Ovary (tissue), 9 donors: Measurements from ENCODE around the gene PAF1. TPM values are rescaled to one million over a fixed set of nuclear protein-coding genes. Genes with fewer than 3 reads are reported as not detected.

ENCODE experiments used
- DNase-seq, 5 donors: peaks; one replicate each; pipeline ENCODE4 v3.0.0-alpha.2; 2019 to 2020
- H3K27ac ChIP-seq, 2 donors: fragments of 200-600 bp; one replicate each; pipeline versions ENCODE4 v1.5.1 to v1.8.0; 2019 to 2022
- H3K27me3 ChIP-seq: fragments of 200-600 bp; one replicate; pipeline ENCODE4 v1.8.0; 2022
- H3K36me3 ChIP-seq: fragments of 200-600 bp; sonication (generic); one replicate; pipeline ENCODE4 v1.5.1; 2019
- H3K4me1 ChIP-seq: one replicate; pipeline ENCODE4 v1.8.1; 2013; ENCODE audit warnings: mild to moderate bottlenecking, moderate library complexity; ENCODE audit not compliant: insufficient read depth
- H3K4me3 ChIP-seq: fragments of 200-600 bp; sonication (generic); one replicate; pipeline ENCODE4 v1.5.1; 2017
- H3K9me3 ChIP-seq, 2 donors: fragments of 200-600 bp in 1 of 2; sonication (generic) in 1 of 2; one replicate each; pipeline versions ENCODE4 v1.5.1 to v1.8.1; 2013 to 2019; ENCODE audit warnings: mild to moderate bottlenecking in 1 of 2, moderate library complexity in 1 of 2
- EP300 ChIP-seq: sonication (generic); formaldehyde crosslinking; IDR thresholded peaks from one replicate; pipeline ENCODE4 v1.6.1; 2017; ENCODE audit warnings: antibody characterized with exemption
- POLR2A ChIP-seq: fragments of 450-650 bp; IDR thresholded peaks from one replicate; pipeline ENCODE4 v1.6.1; 2017; ENCODE audit warnings: antibody characterized with exemption, mild to moderate bottlenecking, moderate library complexity
- WGBS, 3 donors: extraction: QIAGEN DNeasy Blood & Tissue Kit in 1 of 3; methylation state at CpG; one replicate each; pipeline versions ENCODE4 v1.1.5 to v1.1.7; 2013 to 2017; 5-methylcytosine and 5-hydroxymethylcytosine counted together
- intact Hi-C, 4 donors: fragments of 100-400 bp; cut with DNase I; formaldehyde crosslinking; loops; one replicate each; pipeline versions ENCODE4 v1.11.0 to v1.15.1; 2022 to 2023
- polyA plus RNA-seq, 2 donors: library from polyadenylated mRNA; stranded (reverse); fragments of 200-250 nt in 1 of 2; fragments of 350-450 nt in 1 of 2; fragmentation: Illumina TruSeq in 1 of 2; extraction: RNeasy Lipid Tissue Mini Kit (QIAGEN cat#74804) in 1 of 2; gene quantifications; one replicate each; pipeline ENCODE4 v1.2.3, GENCODE V29; 2013 to 2014
- total RNA-seq, 7 donors: library from RNA; depleted of rRNA in 2 of 7; stranded (reverse); fragments of >200 nt in 2 of 7; fragmentation: NEBNext Ultra II Directional in 3 of 7; extraction: Animal tissue kit (Norgen Biotek cat#: 25700) in 3 of 7; gene quantifications; one replicate each; pipeline versions ENCODE4 v1.1.0 to v1.2.4, GENCODE V29; 2016 to 2023
- TF ChIP-seq, protein P1 (sequence below), 3 donors: fragments of 450-650 bp in 2 of 3; fragments of 200-600 bp in 1 of 3; IDR thresholded peaks; one replicate each; pipeline versions ENCODE4 v1.5.1 to v1.8.0; 2016 to 2022; ENCODE audit warnings: antibody characterized with exemption in 3 of 3, mild to moderate bottlenecking in 1 of 3
- donor health status: DM: no; HTN: no; CAD: no; lungs with moderate emphysema.
- donor health status: DM: no; HTN: no; CAD: no.
- donor health status: Bipolar disorder and iron deficiency.
- donor health status: DM: yes; HTN: yes; CAD: no.
- donor health status: DM: no; HTN: no; CAD: no.
- donor health status: DM: yes; HTN: yes; CAD: no.

PAF1 gene
- total and polyA plus RNA-seq, 9 donors: 31.0 to 78.1 (median 50.2) TPM

GRCh38 chr19:39377373-39378362, 13.2 kb downstream of the PAF1 start:
- WGBS, 3 donors: 76 to 80% (median 77%) methylated on average over 18 of the region's 18 CpGs
- H3K36me3 ChIP-seq: no peaks in the 10 kb centered on the region
- intact Hi-C loops: no loop called here

GRCh38 chr19:39375929-39376328, 15.0 kb downstream of the PAF1 start:
- no peaks in the 10 kb centered on the region for H3K36me3 ChIP-seq
- H3K27me3 ChIP-seq: no peaks in the 10 kb centered on the region
- DNase-seq: no peak
- no peak overlapping the region for H3K4me3 ChIP-seq
- no peaks in the 10 kb centered on the region for H3K9me3 ChIP-seq
- H3K4me1 ChIP-seq: peaks cover 12% of the 10 kb centered on the region
- intact Hi-C loops: no loop called here
- H3K27ac ChIP-seq: no peak overlapping the region
- TF ChIP-seq EP300 (no peak), POLR2A (no peak)
- TF ChIP-seq, protein P1, sequence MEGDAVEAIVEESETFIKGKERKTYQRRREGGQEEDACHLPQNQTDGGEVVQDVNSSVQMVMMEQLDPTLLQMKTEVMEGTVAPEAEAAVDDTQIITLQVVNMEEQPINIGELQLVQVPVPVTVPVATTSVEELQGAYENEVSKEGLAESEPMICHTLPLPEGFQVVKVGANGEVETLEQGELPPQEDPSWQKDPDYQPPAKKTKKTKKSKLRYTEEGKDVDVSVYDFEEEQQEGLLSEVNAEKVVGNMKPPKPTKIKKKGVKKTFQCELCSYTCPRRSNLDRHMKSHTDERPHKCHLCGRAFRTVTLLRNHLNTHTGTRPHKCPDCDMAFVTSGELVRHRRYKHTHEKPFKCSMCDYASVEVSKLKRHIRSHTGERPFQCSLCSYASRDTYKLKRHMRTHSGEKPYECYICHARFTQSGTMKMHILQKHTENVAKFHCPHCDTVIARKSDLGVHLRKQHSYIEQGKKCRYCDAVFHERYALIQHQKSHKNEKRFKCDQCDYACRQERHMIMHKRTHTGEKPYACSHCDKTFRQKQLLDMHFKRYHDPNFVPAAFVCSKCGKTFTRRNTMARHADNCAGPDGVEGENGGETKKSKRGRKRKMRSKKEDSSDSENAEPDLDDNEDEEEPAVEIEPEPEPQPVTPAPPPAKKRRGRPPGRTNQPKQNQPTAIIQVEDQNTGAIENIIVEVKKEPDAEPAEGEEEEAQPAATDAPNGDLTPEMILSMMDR (IDR thresholded peaks at IDR 0.05): no peak

More at GRCh38 chr19:39377373-39378362, 13.2 kb downstream of the PAF1 start:
- no peaks in the 10 kb centered on the region for H3K9me3 ChIP-seq
- H3K27me3 ChIP-seq: no peaks in the 10 kb centered on the region
- no peak for TF ChIP-seq EP300
- no peak for TF ChIP-seq POLR2A
- TF ChIP-seq, protein P1 (IDR thresholded peaks at IDR 0.05): no peak
- DNase-seq: no peak
- H3K4me1 ChIP-seq: peaks cover 8% of the 10 kb centered on the region
- no peak overlapping the region for H3K4me3 ChIP-seq
- H3K27ac ChIP-seq: no peak overlapping the region

DNA sequence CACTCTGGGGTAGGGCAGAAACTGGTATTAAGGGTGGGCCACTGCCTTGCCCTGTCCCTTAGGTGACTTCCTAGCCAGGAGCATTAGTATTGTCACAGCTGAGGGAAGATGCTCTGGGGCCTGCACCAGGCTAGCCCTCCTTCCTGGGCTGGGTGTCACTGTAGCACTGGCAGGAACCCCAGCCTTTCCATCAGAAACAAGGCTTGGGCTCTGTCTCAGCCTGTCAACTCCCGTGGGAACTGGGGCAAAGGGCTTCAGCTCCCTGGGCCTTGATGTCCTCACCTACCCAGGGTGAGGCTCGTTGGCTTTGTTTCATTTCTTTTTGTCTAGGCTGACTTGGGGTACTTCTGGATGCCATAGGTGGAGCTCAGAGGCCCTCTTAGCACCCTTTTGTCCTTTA, 18.0 kb downstream of the PAF1 start:
- TF ChIP-seq, protein P1 (IDR thresholded peaks at IDR 0.05): no peak
- TF ChIP-seq POLR2A (no peak), EP300 (no peak)
- Histone ChIP-seq H3K36me3 (no peaks in the 10 kb centered on the region), H3K27ac (peak overlapping the region; percentile 46 to 86), H3K9me3 (no peaks in the 10 kb centered on the region), H3K4me1 (peaks cover 12% of the 10 kb centered on the region), H3K27me3 (no peaks in the 10 kb centered on the region), H3K4me3 (no peak overlapping the region)
- intact Hi-C loops: no loop called here
- DNase-seq: no peak
- WGBS, 3 donors: 17 to 31% (median 30%) methylated on average over 2 of the region's 2 CpGs

GRCh38 chr19:39372047-39372802, 18.7 kb downstream of the PAF1 start:
- no peak overlapping the region for H3K4me3 ChIP-seq
- H3K36me3 ChIP-seq: no peaks in the 10 kb centered on the region

More at GRCh38 chr19:39372047-39372802, 18.7 kb downstream of the PAF1 start:
- no peaks in the 10 kb centered on the region for H3K9me3 ChIP-seq
- WGBS, 3 donors: 5 to 13% (median 6%) methylated on average over 8 of the region's 8 CpGs
- DNase-seq: peak; percentile 87 to 92 (median 91)
- peak; percentile 21 for TF ChIP-seq POLR2A
- TF ChIP-seq EP300: no peak
- H3K27ac ChIP-seq: peak overlapping the region; percentile 46 to 86
- peaks cover 12% of the 10 kb centered on the region for H3K4me1 ChIP-seq
- H3K27me3 ChIP-seq: no peaks in the 10 kb centered on the region
- intact Hi-C loops: no loop called here
